ENCODE measurements around the gene EPSTI1. TPM values are rescaled to one million over a fixed set of nuclear protein-coding genes. Genes with fewer than 3 reads are reported as not detected.
A peak's percentile ranks its signal among the peaks of the same experiment; 100 is the strongest.

EPSTI1 gene
- total and polyA plus RNA-seq, 4 donors = 3.7 to 20.1 (median 15.2) TPM

- Histone ChIP-seq H3K27me3 (ENCODE audit: control insufficient read depth in 3 of 3, insufficient read depth in 3 of 3, low read length in 2 of 3) (no peaks in the 10 kb centered on the region), H3K27ac (ENCODE audit: low read depth in 1 of 2, low read length in 1 of 2) (no peak overlapping the region), H3K9me3 (ENCODE audit: control insufficient read depth in 4 of 4, insufficient read depth in 3 of 4, low read length in 3 of 4) (no peaks in the 10 kb centered on the region), H3K36me3 (ENCODE audit: control insufficient read depth in 4 of 4, insufficient read depth in 4 of 4, low read length in 4 of 4) (no peaks in the 10 kb centered on the region), H3K4me3 (no peak overlapping the region), H3K4me1 (ENCODE audit: control insufficient read depth in 5 of 5, insufficient read depth in 5 of 5, low read length in 5 of 5) (no peaks in the 10 kb centered on the region), H3K9ac (ENCODE audit: insufficient read depth in 1 of 2, low read length in 2 of 2) (no peak overlapping the region)
- TF ChIP-seq CTCF (IDR thresholded peaks at IDR 0.05; ENCODE audit: control extremely low read depth, extremely low read depth) = no peak
- DNase-seq (no peak), ATAC-seq (ENCODE audit: insufficient read depth, low FRiP score) (no peak)
- 56 to 64% methylated on average over 3 of the region's 3 CpGs for WGBS, 2 donors
These were observed 144.0 kb downstream of the EPSTI1 start for GRCh38 chr13:42847891-42848663.

- Histone ChIP-seq H3K4me3 (no peak overlapping the region), H3K9ac (ENCODE audit: insufficient read depth in 1 of 2, low read length in 2 of 2) (no peak overlapping the region), H3K4me1 (ENCODE audit: control insufficient read depth in 5 of 5, insufficient read depth in 5 of 5, low read length in 5 of 5) (peaks cover 0 to 7% (median 0%) of the 10 kb centered on the region in 5 donors), H3K27me3 (ENCODE audit: control insufficient read depth in 3 of 3, insufficient read depth in 3 of 3, low read length in 2 of 3) (no peaks in the 10 kb centered on the region), H3K36me3 (ENCODE audit: control insufficient read depth in 4 of 4, insufficient read depth in 4 of 4, low read length in 4 of 4) (no peaks in the 10 kb centered on the region), H3K9me3 (ENCODE audit: control insufficient read depth in 4 of 4, insufficient read depth in 3 of 4, low read length in 3 of 4) (peaks cover 0 to 1% (median 0%) of the 10 kb centered on the region in 4 donors), H3K27ac (ENCODE audit: low read depth in 1 of 2, low read length in 1 of 2) (no peak overlapping the region)
- WGBS, 2 donors = 54 to 67% methylated on average over 10 of the region's 10 CpGs
- DNase-seq = peak; percentile 40 to 69 (median 42)
- TF ChIP-seq CTCF (IDR thresholded peaks at IDR 0.05; ENCODE audit: control extremely low read depth, extremely low read depth) = no peak
- no peak for ATAC-seq (ENCODE audit: insufficient read depth, low FRiP score)
These were observed 154.9 kb downstream of the EPSTI1 start for GRCh38 chr13:42836930-42837690.

Other genes with a start within 250 kb of the EPSTI1 start
- 10 to 100 TPM; 36.3 to 70.4 TPM for gene FAM216B, start 210.7 kb downstream of the EPSTI1 start, total RNA-seq
- gene FAM216B, start 210.7 kb downstream of the EPSTI1 start, polyA plus RNA-seq = 1 to 10 TPM; 4.9 to 8.8 TPM
- 10 to 100 TPM; 16.8 to 20.0 TPM for gene DNAJC15, start 31.3 kb upstream of the EPSTI1 start, total RNA-seq
- gene DNAJC15, start 31.3 kb upstream of the EPSTI1 start, polyA plus RNA-seq = 10 to 100 TPM; 18.5 to 21.8 TPM

Data from lung (tissue), 12 donors.